Dermis blood vessel endothelial cell (primary cell): ENCODE measurements around the gene EGFLAM. TPM values are rescaled to one million over a fixed set of nuclear protein-coding genes. Genes with fewer than 3 reads are reported as not detected.
"Not testable (repeated sequence)": the region's sequence is repeated elsewhere in the genome, so short reads cannot be mapped to it uniquely, and the experiment has no call there.

ENCODE experiments used
- DNase-seq: peaks from one replicate; pipeline ENCODE4 v3.0.0; 2010
- total RNA-seq: library from RNA; depleted of rRNA; stranded (reverse); fragments of >200 nt; gene quantifications from 2 replicates; pipeline ENCODE4 v1.2.3, GENCODE V29; 2014

EGFLAM gene
- total RNA-seq, 1 donor from 2014 or later: 0.85 TPM

- DNase-seq: no peak
Measured at GRCh38 chr5:38379350-38379937, 121.1 kb downstream of the EGFLAM start.

GRCh38 chr5:38380537-38380936 lies 122.2 kb downstream of the EGFLAM start:
- DNase-seq: no peak

GRCh38 chr5:38381361-38381760 lies 123.0 kb downstream of the EGFLAM start:
- no peak for DNase-seq

GRCh38 chr5:38382898-38383297 lies 124.5 kb downstream of the EGFLAM start:
- peak; percentile 87 for DNase-seq

- DNase-seq: no peak
Measured at GRCh38 chr5:38383701-38384100, 125.3 kb downstream of the EGFLAM start.

GRCh38 chr5:38384396-38384795 lies 126.0 kb downstream of the EGFLAM start:
- no peak for DNase-seq

- no peak for DNase-seq
Measured at GRCh38 chr5:38387161-38387560, 128.8 kb downstream of the EGFLAM start.

GRCh38 chr5:38393636-38394035 lies 135.3 kb downstream of the EGFLAM start:
- no peak for DNase-seq

DNA sequence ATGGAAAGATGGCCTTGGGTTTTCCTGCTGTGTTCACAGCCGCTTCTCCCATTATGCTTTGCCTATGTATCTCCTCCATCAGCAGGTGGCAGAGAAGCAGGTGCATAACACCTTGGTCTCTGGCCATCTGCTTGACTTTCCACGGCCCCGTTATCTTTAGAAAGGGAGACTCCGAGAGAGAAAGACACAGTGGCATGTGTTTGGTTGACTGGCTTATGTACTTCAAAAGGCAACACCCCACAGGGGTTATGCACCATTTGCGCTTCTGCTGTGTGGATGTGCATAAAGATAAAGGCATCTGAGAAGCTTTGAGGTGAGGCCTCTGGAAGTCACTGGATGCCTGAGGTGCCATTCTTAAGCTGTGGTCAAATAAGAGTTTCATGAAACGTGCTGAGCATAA lies 138.4 kb downstream of the EGFLAM start:
- DNase-seq: no peak

- DNase-seq: peak; percentile 57
Measured at GRCh38 chr5:38400365-38400764, 142.0 kb downstream of the EGFLAM start.

GRCh38 chr5:38401145-38401544 lies 142.8 kb downstream of the EGFLAM start:
- DNase-seq: no peak

DNA sequence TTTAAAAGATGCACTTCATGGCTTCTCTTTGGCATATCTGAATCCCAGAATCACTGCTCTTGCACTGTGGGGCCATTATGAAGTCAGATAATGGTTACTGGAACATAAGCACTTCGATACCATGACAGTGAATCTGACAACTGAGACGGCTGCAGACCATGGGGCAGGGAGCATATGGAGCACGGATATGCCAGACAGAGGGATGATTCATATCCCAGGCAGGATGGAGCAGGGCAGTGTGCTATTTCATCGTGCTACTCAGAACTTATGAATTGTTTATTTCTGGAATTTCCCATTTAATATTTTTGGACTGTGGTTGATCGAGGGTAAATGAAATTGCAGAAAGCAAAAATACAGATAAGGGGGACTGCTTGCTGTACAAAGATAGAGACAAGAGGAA lies 145.0 kb downstream of the EGFLAM start:
- peak; percentile 72 for DNase-seq

- no peak for DNase-seq
Measured at GRCh38 chr5:38403877-38404635, 145.7 kb downstream of the EGFLAM start.

DNA sequence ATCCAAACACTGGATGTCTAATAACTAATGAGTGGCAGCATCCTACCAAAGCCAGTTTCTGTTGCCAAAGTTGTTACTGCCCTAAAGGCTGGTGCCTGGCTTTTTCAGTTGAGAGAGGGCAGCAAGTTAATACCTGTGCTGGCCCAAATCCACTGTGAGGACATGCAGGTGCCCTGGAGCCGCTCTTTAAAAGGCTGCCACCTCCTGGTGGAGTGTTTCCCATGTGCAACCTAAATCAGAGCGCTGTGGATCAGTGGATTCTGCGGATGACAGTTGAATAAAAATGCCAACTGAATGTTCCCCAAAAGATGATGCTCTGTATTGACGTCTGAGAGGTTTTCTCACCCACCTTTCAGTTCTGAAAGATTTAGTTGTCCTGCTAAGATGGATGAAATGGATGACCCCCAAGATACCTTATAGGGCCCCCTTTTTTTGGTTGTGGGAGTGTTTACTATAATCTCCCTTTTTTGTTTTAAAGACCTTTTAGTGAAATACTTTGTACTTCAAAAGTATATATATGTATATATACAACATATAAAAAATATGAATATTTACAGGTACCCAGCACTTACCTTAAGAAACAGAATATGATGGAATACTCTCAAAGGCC lies 146.4 kb downstream of the EGFLAM start:
- peak; percentile 16 for DNase-seq

DNA sequence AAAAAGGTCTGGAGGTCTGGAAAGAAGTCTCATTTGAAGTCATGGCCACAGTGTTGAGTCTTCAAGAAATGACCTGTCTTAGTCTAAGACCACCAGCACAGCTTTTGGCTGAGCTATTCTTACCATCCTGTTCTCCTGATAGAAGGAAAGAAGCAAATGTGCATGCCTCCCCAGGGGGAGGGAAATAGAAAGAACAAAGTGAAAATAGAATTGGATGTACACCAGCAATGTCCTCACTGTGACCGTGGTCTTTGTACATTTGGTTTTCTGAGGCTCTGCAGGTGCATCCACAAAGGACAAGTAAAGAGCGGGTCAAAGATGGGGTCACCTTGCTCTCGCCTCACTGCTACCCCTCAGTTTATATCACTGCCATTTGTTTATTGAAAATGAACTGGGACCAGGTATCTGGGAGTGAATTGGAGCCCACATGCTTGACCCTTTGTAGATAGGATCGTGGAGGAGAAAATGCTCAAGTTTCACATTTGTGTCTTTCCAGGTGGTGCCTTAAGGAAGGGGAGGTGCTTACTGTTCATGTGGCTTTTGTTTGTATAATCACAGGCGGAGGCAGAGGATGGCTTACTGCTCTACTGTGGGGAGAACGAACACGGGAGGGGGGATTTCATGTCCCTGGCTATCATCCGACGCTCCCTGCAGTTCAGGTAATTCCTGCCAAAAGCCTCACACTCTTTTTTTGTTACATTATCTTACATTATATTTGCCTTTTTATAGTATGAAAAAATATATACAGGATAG lies 150.3 kb downstream of the EGFLAM start:
- no peak for DNase-seq

DNA sequence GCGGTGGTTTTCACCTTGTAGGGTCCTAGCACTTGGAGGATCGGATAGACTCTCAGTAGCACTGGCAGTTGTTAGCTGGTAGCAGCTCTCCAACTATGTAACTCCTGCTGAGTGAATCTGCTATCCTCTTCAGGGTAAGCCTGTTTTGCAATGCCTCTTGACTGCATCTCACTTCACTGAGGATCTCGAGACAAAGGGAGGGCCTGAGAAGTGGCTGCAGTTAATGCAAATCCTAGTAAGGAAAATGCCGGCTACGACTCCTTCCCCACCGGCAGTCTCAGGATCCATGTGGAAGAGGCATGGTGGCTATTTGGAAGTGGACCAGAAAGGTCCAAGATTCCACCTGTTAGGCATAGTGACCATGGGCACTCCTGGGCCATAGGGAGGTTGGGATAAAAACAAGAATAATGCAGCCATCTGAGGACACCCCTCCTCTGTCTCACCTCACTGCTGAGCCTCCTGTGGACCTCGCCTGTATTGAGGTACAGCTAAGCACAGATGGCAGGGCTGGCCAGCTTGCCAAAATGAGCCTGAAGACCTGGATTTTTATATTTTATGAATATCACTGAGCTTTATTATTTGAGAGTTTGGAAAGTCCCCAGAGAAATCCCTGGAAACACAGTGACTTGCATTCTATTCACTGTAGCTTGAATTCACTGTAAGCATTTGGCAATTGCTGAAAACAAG lies 152.1 kb downstream of the EGFLAM start:
- DNase-seq: no peak

DNA sequence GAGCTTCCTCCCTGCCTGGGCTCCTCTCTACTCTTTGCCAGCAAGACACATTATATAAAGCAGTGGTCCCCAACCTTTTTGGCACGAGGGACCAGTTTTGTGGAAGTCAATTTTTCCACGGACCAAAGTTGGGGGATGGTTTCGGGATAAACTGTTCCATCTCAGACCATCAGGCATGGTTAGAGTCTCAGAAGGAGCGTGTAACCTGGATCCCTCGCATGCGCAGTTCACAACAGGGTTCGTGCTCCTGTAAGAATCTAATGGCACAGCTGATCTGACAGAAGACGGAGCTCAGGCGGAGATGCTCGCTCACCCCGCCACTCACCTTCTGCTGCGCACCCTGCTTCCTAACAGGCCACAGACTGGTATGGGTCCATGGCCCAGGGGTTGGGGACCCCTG lies 155.3 kb downstream of the EGFLAM start:
- DNase-seq: no peak

- no peak for DNase-seq
Measured at GRCh38 chr5:38414348-38414747, 156.0 kb downstream of the EGFLAM start.

- not testable (repeated sequence) for DNase-seq
Measured at GRCh38 chr5:38415772-38416171, 157.4 kb downstream of the EGFLAM start.

- DNase-seq: no peak
Measured at GRCh38 chr5:38417658-38418017, 159.3 kb downstream of the EGFLAM start.

DNA sequence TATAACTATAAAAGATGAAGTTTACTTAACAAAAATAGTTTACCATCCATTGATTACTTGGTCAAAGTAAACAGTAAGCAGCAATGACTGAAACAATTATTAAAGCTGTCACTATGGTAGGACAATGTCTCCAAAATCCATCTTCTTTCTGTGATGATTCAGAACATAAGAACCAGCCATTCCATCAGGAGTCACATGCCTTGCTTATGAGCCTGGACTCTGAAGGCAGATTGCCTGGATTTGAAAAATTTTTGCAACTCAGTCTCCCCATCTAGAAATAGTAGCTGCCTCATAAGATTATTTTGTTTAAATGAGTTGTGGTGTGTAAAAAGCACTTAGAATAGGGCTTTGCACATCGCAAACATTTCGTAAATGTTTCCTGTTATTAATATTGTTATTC lies 161.9 kb downstream of the EGFLAM start:
- DNase-seq: no peak

DNA sequence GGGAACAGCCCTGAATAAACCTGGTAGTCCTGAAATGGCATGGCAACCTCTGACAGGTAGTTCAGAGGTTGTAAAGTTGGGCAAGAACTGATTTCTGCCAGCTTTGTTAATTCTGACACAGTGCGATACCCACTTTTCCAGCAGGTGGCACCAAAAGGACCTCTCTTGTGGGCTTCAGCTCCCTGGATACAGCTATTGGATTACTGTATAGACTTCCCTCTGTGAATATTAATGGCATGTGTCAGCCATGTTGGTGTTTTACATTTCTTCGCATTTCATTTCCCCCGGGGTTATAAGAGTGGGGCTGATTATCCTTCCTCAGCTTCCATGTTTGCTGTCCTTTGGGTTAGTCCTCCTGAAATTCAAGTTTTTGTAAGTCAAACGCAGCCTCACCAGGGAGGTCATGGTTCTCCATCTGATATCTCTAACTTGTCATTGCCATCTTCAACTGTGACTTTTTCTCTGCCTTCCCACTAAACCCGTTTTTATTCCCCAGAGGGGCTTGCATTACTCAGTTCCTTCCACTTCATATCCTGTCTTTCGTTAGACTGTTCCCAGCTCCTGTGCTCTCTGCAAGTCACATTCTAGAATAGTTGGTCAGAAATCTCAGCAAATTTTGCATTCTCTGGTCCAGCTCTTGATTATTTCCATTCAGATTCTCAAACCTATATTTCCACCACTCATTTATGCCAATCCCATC lies 162.5 kb downstream of the EGFLAM start:
- DNase-seq: peak; percentile 85
